OCI-LY7 (cell line): ENCODE measurements around the gene PPAT.

ENCODE experiments used
- CTCF ChIP-seq: fragments of 200-600 bp; sonication (generic); conservative IDR thresholded peaks from 2 replicates; pipeline ENCODE4 v1.5.1; 2014; ENCODE audit warnings: mild to moderate bottlenecking, antibody characterized with exemption, low read length, moderate library complexity, mixed read lengths
- EZH2phosphoT487 ChIP-seq: fragments of 200-600 bp; sonication (generic); IDR thresholded peaks from 2 replicates; pipeline ENCODE4 v1.6.1; 2018; ENCODE audit warnings: low read depth, borderline replicate concordance, mild to moderate bottlenecking, mixed run types, antibody characterized with exemption, low read length, moderate library complexity, mixed read lengths

- TF ChIP-seq CTCF, result no peak
- TF ChIP-seq EZH2phosphoT487, result no peak
Observed at GRCh38 chr4:56414135-56414670, 21.2 kb downstream of the PPAT start.
